ENCODE data around the gene DHCR7.

DNA sequence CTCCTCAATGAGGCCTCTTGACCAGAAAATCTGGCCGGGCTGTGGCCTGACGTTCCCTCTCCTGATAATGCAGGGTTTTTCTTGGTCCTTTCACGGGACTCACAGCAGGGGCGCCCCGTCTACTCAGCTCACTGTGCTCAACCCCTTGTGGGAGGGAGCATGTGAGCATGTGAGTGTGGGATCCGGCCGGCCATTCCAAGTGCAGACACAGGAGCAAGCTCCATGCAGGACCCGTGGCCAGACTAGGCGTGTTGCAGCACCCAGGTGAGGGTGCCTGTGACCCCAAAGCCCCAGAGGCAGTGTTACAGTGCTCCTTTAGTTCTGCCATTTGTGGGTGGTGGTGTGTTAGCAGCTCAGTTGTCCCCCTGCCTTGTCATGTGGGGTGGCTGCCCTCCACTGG, 18.0 kb downstream of the DHCR7 start:
- TF ChIP-seq, protein P1, sequence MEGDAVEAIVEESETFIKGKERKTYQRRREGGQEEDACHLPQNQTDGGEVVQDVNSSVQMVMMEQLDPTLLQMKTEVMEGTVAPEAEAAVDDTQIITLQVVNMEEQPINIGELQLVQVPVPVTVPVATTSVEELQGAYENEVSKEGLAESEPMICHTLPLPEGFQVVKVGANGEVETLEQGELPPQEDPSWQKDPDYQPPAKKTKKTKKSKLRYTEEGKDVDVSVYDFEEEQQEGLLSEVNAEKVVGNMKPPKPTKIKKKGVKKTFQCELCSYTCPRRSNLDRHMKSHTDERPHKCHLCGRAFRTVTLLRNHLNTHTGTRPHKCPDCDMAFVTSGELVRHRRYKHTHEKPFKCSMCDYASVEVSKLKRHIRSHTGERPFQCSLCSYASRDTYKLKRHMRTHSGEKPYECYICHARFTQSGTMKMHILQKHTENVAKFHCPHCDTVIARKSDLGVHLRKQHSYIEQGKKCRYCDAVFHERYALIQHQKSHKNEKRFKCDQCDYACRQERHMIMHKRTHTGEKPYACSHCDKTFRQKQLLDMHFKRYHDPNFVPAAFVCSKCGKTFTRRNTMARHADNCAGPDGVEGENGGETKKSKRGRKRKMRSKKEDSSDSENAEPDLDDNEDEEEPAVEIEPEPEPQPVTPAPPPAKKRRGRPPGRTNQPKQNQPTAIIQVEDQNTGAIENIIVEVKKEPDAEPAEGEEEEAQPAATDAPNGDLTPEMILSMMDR (IDR thresholded peaks at IDR 0.05): no peak
- TF ChIP-seq POLR2A (IDR thresholded peaks at IDR 0.05): no peak
